Left ventricle myocardium inferior (tissue), 1 donor: Measurements from ENCODE around the gene PGLYRP1. TPM values are rescaled to one million over a fixed set of nuclear protein-coding genes. Genes with fewer than 3 reads are reported as not detected.

Experiments used
- DNase-seq: peaks from one replicate; pipeline ENCODE4 v3.0.0-alpha.2; 2020
- H3K27ac ChIP-seq: fragments of 200-600 bp; replicated peaks from 2 replicates; pipeline ENCODE4 v1.8.0; 2021
- H3K27me3 ChIP-seq: fragments of 200-600 bp; 2 replicates; pipeline ENCODE4 v1.8.0; 2021; ENCODE audit warnings: low read depth
- H3K36me3 ChIP-seq: fragments of 200-600 bp; 2 replicates; pipeline ENCODE4 v1.8.0; 2021
- H3K4me1 ChIP-seq: fragments of 200-600 bp; 2 replicates; pipeline ENCODE4 v1.8.0; 2021
- H3K4me3 ChIP-seq: fragments of 200-600 bp; 2 replicates; pipeline ENCODE4 v1.8.0; 2021; ENCODE audit warnings: mild to moderate bottlenecking, moderate library complexity
- H3K9me3 ChIP-seq: fragments of 200-600 bp; replicated peaks from 2 replicates; pipeline ENCODE4 v1.8.0; 2021
- CTCF ChIP-seq: fragments of 200-600 bp; IDR thresholded peaks from 2 replicates; pipeline ENCODE4 v1.8.0; 2021; ENCODE audit warnings: antibody characterized with exemption, mild to moderate bottlenecking, borderline replicate concordance
- intact Hi-C: fragments of 100-400 bp; cut with micrococcal nuclease; formaldehyde crosslinking; loops from one replicate; pipeline ENCODE4 v1.11.0; 2022
- long read RNA-seq: library from polyadenylated mRNA; unstranded; transcript quantifications from one replicate; pipeline ENCODE4 v2.0.0, GENCODE V29; 2021
- total RNA-seq: library from RNA; stranded (reverse); fragmentation: NEBNext Ultra II Directional; extraction: Animal tissue kit (Norgen Biotek cat#: 25700); gene quantifications from one replicate; pipeline ENCODE4 v1.2.1, GENCODE V29; 2021
- donor health status: DM: no; HTN: yes; CAD: no; lungs with severe emphysema.

Gene PGLYRP1
- total RNA-seq = not detected
- long read RNA-seq, partial matches to known transcripts = 0 of 2 reads
- long read RNA-seq, other reads (novel, unspliced or antisense) = 2 of 2 reads

- TF ChIP-seq CTCF = no peak
- Histone ChIP-seq H3K27ac (no peak within 1 kb of the TSS), H3K4me1 (no peaks in the 10 kb centered on the region), H3K36me3 (no peaks in the 10 kb centered on the region), H3K4me3 (no peak within 1 kb of the TSS), H3K27me3 (peaks cover 56% of the 10 kb centered on the region), H3K9me3 (no peaks in the 10 kb centered on the region)
- intact Hi-C loops = no loop called here
- no peak for DNase-seq
Observed at GRCh38 chr19:46022431-46023310, at the start of gene PGLYRP1. Gene PGLYRP1 (minus strand): TSS chr19:46023053. CDS start chr19:46023021, 32 bp downstream.

GRCh38 chr19:46069806-46070341 lies 47.0 kb upstream of the PGLYRP1 start:
- Histone ChIP-seq H3K9me3 (no peaks in the 10 kb centered on the region), H3K27me3 (peaks cover 99% of the 10 kb centered on the region), H3K27ac (no peak overlapping the region), H3K4me3 (no peak overlapping the region), H3K4me1 (no peaks in the 10 kb centered on the region), H3K36me3 (no peaks in the 10 kb centered on the region)
- no peak for DNase-seq
- intact Hi-C loops = no loop called here
- no peak for TF ChIP-seq CTCF

GRCh38 chr19:46068345-46069258 lies 45.7 kb upstream of the PGLYRP1 start:
- no peaks in the 10 kb centered on the region for H3K36me3 ChIP-seq
- no peak for TF ChIP-seq CTCF
- H3K9me3 ChIP-seq = no peaks in the 10 kb centered on the region
- intact Hi-C loops = no loop called here
- H3K4me1 ChIP-seq = no peaks in the 10 kb centered on the region
- H3K4me3 ChIP-seq = no peak overlapping the region
- H3K27ac ChIP-seq = no peak overlapping the region
- DNase-seq = no peak
- H3K27me3 ChIP-seq = peaks cover 99% of the 10 kb centered on the region

GRCh38 chr19:46067691-46068090 lies 44.8 kb upstream of the PGLYRP1 start:
- peaks cover 100% of the 10 kb centered on the region for H3K27me3 ChIP-seq
- DNase-seq = no peak
- no peaks in the 10 kb centered on the region for H3K36me3 ChIP-seq
- H3K27ac ChIP-seq = no peak overlapping the region
- no peak overlapping the region for H3K4me3 ChIP-seq
- intact Hi-C loops = no loop called here
- no peaks in the 10 kb centered on the region for H3K4me1 ChIP-seq
- H3K9me3 ChIP-seq = no peaks in the 10 kb centered on the region
- no peak for TF ChIP-seq CTCF

GRCh38 chr19:46066471-46066870 lies 43.6 kb upstream of the PGLYRP1 start:
- no peaks in the 10 kb centered on the region for H3K4me1 ChIP-seq
- no peak for TF ChIP-seq CTCF
- H3K4me3 ChIP-seq = no peak overlapping the region
- H3K27me3 ChIP-seq = peaks cover 99% of the 10 kb centered on the region
- no peaks in the 10 kb centered on the region for H3K36me3 ChIP-seq
- DNase-seq = no peak
- intact Hi-C loops = no loop called here
- no peak overlapping the region for H3K27ac ChIP-seq
- no peaks in the 10 kb centered on the region for H3K9me3 ChIP-seq
